ENCODE data around the gene BTBD16.

DNA sequence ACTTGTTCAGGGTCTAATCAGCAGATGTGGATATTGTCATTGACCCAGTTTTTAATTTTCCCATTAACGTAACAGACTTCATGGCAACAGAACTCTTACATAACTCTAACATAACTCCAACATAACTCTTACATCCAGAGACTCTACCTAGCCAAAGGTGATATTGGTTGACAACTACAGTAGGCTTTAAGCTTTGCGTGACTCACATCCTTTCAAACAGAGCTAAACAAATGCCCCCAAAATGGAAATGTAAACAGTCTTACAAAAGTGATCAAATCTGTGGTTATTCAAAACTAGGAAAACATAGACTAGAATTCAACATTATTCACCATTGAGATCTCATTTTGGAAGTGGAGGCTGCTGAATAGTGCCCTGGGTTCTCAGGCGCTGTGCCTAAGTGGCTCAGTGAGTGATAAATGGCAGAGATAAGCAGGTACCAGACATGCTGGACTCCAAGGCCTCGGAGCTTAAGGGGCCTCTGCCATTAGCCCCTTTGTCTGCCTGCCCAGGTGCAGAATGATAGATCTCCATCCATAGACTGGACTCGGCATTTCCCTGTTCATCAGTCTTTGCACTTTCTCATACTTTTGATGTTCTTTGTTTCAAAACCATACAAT, 34.3 kb upstream of the BTBD16 start:
- TF ChIP-seq, protein P1, sequence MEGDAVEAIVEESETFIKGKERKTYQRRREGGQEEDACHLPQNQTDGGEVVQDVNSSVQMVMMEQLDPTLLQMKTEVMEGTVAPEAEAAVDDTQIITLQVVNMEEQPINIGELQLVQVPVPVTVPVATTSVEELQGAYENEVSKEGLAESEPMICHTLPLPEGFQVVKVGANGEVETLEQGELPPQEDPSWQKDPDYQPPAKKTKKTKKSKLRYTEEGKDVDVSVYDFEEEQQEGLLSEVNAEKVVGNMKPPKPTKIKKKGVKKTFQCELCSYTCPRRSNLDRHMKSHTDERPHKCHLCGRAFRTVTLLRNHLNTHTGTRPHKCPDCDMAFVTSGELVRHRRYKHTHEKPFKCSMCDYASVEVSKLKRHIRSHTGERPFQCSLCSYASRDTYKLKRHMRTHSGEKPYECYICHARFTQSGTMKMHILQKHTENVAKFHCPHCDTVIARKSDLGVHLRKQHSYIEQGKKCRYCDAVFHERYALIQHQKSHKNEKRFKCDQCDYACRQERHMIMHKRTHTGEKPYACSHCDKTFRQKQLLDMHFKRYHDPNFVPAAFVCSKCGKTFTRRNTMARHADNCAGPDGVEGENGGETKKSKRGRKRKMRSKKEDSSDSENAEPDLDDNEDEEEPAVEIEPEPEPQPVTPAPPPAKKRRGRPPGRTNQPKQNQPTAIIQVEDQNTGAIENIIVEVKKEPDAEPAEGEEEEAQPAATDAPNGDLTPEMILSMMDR (IDR thresholded peaks at IDR 0.05): no peak
- TF ChIP-seq EZH2 (IDR thresholded peaks at IDR 0.05; ENCODE audit: borderline replicate concordance, insufficient read depth, low read depth, low read length, poor library complexity, severe bottlenecking): no peak

Measured in B cell (primary cell).